LNCAP (cell line): Measurements from ENCODE around the gene KCNA10.
A peak's percentile ranks its signal among the peaks of the same experiment; 100 is the strongest.

Experiments used
- TF ChIP-seq, protein P1 (sequence below): fragments of 450-650 bp; IDR thresholded peaks from 2 replicates; pipeline ENCODE4 v1.5.1; 2017; ENCODE audit warnings: mild to moderate bottlenecking

Gene KCNA10

DNA sequence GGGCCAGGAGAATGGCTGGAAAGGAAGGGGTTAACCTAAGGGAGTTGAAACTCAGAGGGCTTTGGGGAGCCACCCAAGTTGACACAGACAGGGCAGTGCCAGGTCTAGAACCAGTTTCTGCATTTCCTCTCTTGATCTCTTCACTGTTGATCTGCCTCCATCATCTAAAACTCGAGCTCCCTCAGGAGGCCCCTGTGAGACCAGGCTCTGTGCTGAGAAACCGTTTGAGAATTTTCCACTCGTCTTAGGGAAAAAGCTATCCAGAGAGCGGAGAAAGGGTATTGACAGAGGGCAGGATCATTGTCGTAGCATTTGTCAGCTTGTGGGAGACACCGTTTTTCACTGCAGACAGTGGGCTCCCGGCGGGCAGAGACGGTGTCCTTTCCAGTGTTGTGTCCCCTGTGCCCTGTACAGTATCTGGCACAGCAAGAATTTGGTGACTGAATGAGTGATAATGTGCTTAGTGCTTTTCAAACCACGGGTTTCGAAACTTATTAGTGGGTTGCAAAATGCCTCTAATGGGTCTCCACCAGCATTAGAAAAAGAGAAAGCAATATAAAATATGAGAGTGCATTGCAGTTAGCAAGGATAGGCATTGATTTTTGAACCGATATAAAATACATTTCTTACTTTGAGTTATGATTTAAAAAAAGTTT is 36.9 kb downstream of the KCNA10 start:
- TF ChIP-seq, protein P1, sequence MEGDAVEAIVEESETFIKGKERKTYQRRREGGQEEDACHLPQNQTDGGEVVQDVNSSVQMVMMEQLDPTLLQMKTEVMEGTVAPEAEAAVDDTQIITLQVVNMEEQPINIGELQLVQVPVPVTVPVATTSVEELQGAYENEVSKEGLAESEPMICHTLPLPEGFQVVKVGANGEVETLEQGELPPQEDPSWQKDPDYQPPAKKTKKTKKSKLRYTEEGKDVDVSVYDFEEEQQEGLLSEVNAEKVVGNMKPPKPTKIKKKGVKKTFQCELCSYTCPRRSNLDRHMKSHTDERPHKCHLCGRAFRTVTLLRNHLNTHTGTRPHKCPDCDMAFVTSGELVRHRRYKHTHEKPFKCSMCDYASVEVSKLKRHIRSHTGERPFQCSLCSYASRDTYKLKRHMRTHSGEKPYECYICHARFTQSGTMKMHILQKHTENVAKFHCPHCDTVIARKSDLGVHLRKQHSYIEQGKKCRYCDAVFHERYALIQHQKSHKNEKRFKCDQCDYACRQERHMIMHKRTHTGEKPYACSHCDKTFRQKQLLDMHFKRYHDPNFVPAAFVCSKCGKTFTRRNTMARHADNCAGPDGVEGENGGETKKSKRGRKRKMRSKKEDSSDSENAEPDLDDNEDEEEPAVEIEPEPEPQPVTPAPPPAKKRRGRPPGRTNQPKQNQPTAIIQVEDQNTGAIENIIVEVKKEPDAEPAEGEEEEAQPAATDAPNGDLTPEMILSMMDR, result no peak

DNA sequence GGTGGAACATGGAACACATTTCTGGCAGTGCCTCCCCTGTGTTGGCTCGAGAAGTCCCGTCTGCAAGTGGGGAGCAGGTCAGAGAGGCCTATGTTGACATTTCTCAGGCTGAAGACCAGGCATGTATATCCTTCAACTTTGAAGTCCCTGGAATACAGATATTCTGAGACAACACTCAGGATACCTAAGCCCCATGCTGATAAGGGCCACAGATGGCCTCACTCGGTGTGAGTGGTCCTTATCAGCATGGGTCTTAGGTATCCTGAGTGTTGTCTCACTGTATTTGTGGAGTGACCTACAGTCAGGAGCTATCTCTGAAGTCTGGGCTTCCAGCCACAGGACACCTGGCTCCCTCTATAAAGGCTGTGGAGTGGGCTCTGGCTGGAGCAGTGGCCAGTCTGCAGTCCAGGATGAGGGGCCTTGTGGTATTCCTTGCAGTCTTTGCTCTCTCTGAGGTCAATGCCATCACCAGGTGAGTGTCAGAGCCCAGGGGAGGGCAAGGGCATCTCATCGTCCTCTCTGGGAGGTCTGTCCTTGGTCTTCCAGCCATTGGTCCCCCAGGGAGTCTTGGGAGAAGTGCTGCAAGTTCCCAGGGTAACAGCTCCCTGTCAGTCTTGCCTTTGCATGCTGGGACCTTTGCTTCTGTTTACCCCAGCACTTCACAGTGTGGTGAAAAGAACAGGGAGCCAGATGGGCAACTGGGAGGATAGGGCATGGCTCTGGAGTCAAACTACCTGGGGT is 38.4 kb downstream of the KCNA10 start:
- TF ChIP-seq, protein P1, result no peak

DNA sequence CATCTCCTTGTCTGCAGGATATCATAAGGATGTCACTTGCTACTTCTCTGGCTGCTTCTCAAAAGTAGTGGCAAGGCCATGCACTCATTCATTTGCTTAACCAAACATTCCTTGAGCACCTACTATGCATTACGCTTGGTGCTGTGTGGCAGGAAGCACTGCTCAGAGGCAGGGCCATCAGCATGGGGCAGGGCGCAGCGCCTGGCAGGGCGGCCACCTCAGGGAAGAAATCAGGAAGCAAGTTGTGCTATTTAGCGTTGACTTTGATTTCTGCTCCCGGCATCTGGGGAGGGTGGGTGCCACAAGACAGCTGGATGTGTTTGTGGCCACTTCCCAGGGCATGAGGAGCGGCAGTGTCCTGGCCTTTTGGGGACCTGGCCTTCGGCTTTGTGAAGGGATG is 40.1 kb downstream of the KCNA10 start:
- TF ChIP-seq, protein P1, result no peak

DNA sequence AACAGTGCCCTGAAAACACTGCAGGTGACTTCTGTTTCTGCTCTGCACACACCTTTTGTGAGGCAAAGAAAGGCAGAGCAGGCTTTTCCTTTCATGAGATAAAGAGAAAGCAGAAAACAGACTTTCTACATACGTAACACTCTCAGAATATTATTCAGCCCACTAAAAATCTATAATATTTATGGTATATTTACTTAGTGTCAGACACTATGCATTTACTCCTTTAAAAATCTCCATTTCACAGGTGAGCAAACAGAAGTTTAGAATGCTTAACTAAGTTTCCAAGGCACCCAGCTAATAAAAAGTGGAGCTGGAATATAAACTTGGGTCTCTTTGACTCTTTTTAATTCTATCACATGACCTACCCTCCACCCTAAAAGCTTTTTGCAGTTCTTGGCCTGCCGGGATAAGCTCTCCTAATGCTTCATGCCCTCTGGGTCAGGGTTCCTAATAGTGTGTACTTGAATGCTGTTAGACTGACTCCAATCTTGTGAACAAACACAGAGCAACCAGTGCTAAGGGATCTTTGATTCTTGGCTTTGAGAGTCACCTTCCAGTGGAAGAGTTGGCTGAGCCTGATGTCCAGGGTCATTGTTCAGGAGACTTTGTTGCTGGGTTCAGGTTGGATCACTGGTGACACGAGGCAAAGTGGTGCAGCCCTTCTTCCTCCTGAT is 40.9 kb downstream of the KCNA10 start:
- TF ChIP-seq, protein P1, result no peak

DNA sequence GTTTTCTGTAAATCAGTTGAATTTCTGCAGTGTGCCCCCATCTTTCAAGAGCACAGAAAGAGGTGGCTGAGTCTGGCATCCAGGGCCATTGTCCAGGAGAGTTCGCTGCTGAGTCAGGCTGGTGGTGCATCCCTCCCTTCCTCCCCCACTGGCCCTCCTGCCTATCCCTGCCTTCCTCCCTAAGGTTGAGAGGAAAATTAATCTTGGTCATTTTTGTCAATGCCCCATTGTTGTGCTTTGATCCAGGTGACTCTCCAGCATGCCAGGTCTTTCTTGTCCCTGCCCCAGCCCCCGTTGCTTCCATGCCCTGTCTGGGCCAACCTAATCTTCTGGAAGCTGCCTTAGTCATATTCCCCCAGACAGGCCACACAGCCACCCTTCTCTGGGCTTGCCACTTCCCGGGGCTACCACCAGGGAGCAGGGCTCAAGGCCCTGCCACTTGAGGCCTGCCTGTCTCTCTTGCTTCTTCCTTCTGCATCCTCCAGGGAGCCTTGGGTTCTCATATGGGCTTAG is 41.5 kb downstream of the KCNA10 start:
- TF ChIP-seq, protein P1, result peak; percentile 39

DNA sequence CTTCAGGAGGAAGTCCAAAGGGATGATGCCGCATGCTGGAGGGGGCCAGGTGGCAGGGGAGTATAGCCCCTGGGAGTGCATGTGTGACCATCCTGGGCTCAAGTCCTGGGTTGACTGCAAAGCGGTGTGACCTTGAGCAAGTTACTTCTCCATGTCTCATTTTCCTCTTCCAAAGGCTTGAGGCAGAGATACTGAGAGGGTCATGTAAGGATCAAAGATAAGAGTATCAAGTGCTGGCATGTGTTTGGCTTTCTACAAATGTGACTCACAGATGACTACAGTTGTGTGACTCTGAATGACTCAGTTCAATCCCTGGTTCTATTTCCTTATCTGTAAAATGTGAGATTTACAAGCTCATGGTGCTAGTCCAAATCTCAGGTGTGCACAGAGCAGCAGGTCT is 41.9 kb downstream of the KCNA10 start:
- TF ChIP-seq, protein P1, result no peak

DNA sequence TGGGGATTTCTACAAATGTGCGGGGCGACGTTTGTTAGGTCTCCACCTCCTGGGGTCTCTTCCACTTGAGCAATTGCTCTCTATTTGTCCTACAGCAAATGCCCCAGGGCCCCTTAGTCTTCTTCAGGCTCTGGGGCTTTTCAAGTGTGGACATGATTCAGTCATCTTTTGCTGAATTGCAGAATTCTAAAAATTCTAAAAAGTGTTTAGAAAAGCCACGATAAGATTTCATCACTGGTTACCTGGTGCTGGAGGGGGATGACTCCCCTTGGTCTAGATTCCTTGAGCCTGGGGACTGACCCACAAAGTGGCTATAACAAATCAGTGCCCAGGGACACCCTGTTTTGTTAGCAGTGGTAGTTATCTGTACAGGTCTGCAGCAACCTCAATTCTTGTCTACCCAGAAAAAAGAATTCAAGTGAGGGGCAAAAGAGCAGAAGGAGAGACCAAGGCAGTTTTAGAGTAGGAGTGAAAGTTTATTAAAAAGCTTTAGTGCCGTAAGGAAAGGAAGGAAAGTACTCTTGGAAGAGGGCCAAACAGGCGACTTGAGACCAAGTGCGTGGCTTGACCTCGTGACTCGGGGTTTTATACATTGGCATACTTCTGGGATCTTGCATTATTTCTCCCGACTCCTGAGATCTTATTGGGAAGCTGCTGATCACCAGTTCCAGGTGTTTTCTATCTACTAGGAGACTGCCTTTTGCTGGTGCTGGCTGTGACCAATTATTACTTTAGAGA is 42.8 kb downstream of the KCNA10 start:
- TF ChIP-seq, protein P1, result no peak
